WTC11 (cell line): ENCODE results near the gene IL17F.

Experiments used
- CBFB ChIP-seq: sonication (generic); formaldehyde crosslinking; IDR thresholded peaks from 2 replicates; pipeline ENCODE4 v1.8.1; 2022; ENCODE audit warnings: mild to moderate bottlenecking, low read depth, missing genetic modification reagents
- CTCF ChIP-seq: fragments of 200-600 bp; IDR thresholded peaks from 2 replicates; pipeline ENCODE4 v1.8.0; 2022; ENCODE audit warnings: antibody characterized with exemption
- ETV6 ChIP-seq: sonication (generic); formaldehyde crosslinking; IDR thresholded peaks from 2 replicates; pipeline ENCODE4 v1.8.1; 2022; ENCODE audit warnings: mild to moderate bottlenecking, missing genetic modification reagents
- MLX ChIP-seq: sonication (generic); formaldehyde crosslinking; IDR thresholded peaks from 2 replicates; pipeline ENCODE4 v1.8.1; 2023; ENCODE audit warnings: mild to moderate bottlenecking, missing genetic modification reagents, moderate library complexity
- NR3C1 ChIP-seq: sonication (generic); formaldehyde crosslinking; conservative IDR thresholded peaks from 2 replicates; pipeline ENCODE4 v1.8.1; 2023; ENCODE audit warnings: low read depth, mild to moderate bottlenecking, missing genetic modification reagents

GRCh38 chr6:52233975-52234823, 10.1 kb downstream of the IL17F start:
- peak; percentile 45; the same call in 1 of the 2 replicates for TF ChIP-seq CTCF
- no peak for TF ChIP-seq NR3C1 (CRISPR knock-in tag)
- TF ChIP-seq ETV6 (CRISPR knock-in tag): no peak
- no peak for TF ChIP-seq MLX (CRISPR knock-in tag)
- TF ChIP-seq CBFB (CRISPR knock-in tag): no peak
